Anterior cingulate cortex (tissue), 58 donors: Measurements from ENCODE around the gene HHEX.
"Not testable (repeated sequence)": the region's sequence is repeated elsewhere in the genome, so short reads cannot be mapped to it uniquely, and the experiment has no call there.

ENCODE experiments used
- DNase-seq, 58 donors: peaks; one replicate each; lab custom pipeline; 2025; lab: John Stamatoyannopoulos, UW

Gene HHEX

DNA sequence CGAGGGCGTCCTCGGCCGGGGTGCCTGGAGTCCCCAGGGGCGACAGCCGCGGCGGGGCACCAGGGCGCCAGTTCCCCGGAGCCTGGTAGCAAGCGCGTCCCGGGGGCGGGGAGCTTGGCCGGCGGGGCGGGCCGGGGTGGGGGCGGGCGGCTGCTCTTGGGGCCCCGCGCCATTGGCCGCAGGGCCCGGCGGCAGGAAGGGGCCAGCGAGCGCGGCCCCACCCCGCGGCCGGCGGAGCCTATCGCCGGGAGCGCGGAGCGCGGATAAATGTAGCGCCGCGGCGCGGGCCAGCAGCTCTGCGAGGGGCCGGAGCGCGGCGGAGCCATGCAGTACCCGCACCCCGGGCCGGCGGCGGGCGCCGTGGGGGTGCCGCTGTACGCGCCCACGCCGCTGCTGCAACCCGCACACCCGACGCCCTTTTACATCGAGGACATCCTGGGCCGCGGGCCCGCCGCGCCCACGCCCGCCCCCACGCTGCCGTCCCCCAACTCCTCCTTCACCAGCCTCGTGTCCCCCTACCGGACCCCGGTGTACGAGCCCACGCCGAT lies at the start of gene HHEX:
Gene HHEX, plus strand, starts transcription at position 293 of the 548 bp plus-strand sequence. Its CDS starts 32 bp downstream, at position 325.
- DNase-seq, result peak in 4 of 58 donors; percentile 9 to 24 (median 16)

- no peak for DNase-seq
Observed at GRCh38 chr10:92640107-92640506, 49.6 kb upstream of the HHEX start.

GRCh38 chr10:92641492-92641891 lies 48.3 kb upstream of the HHEX start:
- no peak for DNase-seq

GRCh38 chr10:92644921-92645320 lies 44.8 kb upstream of the HHEX start:
- no peak for DNase-seq

- DNase-seq, result not testable (repeated sequence)
Observed at GRCh38 chr10:92650864-92651263, 38.9 kb upstream of the HHEX start.

- DNase-seq, result no peak
Observed at GRCh38 chr10:92655426-92655825, 34.3 kb upstream of the HHEX start.

- DNase-seq, result no peak
Observed at GRCh38 chr10:92656266-92656961, 33.3 kb upstream of the HHEX start.

- DNase-seq, result no peak
Observed at GRCh38 chr10:92657024-92657423, 32.7 kb upstream of the HHEX start.

GRCh38 chr10:92662848-92663247 lies 26.9 kb upstream of the HHEX start:
- no peak for DNase-seq

DNA sequence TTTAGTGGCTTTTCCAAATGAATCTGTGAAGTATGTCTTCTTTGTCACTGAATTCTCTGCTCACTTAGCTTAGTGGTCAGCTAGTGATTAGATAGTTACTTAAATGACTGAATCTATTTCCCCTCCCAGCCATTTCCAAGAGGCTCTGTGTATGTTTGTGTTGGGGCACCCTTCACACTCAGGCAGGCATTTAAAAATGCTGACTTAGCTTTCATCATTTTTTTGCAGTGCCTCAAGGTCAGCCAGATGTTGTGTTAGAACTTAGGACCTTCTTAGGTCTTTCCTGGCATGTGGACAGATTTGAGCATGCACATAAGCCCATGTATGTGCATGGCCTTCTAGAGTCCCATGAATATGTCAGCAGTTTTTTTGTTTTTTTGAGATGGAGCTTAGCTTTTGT lies 25.4 kb upstream of the HHEX start:
- no peak for DNase-seq

DNA sequence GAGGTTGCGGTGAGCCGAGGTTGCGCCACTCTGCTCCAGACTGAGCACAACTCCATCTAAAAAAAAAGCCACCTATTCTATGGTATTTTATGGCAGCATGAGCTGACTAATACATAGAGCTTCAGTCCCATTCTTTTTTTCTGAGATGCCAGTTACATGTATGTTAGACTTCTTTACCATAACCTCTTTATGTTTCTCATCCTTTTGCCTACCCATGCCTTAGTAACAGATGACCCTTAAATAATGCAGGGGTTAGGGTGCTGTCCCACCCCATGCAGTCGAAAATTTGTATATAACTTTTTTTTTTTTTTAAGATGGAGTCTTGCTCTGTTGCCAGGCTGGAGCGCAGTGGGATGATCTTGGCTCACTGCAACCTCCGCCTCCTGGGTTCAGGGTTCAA lies 22.7 kb upstream of the HHEX start:
- no peak for DNase-seq

DNA sequence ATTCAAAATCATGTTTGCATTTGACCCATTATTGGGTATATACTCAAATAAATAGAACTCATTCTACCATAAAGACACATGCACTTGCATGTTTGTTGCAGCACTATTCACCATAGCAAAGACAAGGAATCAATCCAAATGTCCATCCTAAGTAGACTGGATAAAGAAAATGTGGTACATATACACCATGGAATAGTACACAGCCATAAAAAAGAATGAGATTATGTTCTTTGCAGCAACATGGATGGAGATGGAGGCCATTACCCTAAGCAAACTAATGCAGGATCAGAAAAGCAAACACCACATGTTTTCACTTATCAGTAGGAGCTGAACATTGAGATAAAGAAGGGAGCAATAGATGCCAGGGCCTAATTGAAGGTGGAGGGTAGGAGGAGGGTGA lies 12.0 kb upstream of the HHEX start:
- DNase-seq, result no peak

DNA sequence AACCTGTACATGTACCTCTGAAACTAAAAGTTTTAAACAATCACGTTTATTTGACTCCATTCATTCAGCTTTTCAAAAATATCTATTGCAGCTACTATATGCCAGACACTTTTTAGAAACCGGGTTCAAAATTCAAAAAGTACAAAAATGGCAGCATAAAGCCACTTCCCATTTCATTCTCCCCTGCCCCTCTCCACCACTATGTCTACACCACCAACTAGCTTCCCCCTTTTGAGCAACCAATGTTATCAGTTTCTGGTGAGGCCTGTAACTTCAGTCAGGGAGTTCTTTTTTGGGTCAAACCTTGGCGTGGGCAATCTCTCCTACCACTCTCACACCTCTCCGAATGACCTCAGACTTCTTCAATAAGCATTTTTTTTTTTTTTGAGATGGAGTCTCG lies 11.5 kb upstream of the HHEX start:
- DNase-seq, result no peak

DNA sequence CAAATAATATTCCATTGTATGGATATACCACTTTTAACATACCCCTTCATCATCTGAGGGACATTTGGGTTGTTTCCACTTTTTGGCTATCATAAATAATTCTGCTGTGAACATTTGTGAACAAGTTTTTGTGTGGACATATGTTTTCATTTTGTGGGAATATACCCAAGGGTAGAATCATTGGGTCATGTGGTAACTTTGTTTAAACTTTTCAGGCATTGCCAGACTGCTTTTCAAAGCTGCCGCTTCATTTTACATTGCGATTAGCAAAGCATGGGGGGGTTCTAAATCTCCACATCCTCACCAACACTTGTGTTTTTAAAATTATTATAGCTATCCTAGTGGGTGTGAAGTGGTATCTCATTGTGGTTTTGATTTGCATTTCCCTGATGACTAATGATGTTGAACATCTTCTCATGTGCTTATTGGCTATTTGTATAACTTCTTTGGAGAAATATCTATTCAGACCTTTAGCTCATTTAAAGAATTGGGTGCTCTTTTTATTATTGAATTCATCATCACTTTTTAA lies 8.4 kb upstream of the HHEX start:
- no peak for DNase-seq

GRCh38 chr10:92688573-92688926 lies 1.2 kb upstream of the HHEX start:
- DNase-seq, result no peak

- no peak for DNase-seq
Observed at GRCh38 chr10:92688927-92689662, 660 bp upstream of the HHEX start.

GRCh38 chr10:92690211-92690914 lies 608 bp downstream of the HHEX start:
- DNase-seq, result no peak

- no peak for DNase-seq
Observed at GRCh38 chr10:92690915-92691590, 1.3 kb downstream of the HHEX start.

- peak in 10 of 58 donors; percentile 3 to 32 (median 14) for DNase-seq
Observed at GRCh38 chr10:92691591-92692079, 1.9 kb downstream of the HHEX start.

- no peak for DNase-seq
Observed at GRCh38 chr10:92692080-92692671, 2.4 kb downstream of the HHEX start.
